IPS DF 6.9 (cell line): ENCODE data around the gene SPRY4.
A peak's percentile ranks its signal among the peaks of the same experiment; 100 is the strongest.
"Not testable (repeated sequence)": the region's sequence is repeated elsewhere in the genome, so short reads cannot be mapped to it uniquely, and the experiment has no call there.

Experiments used
- DNase-seq: peaks from one replicate; pipeline ENCODE4 v3.0.0-alpha.2; 2013; ENCODE audit warnings: low read depth, low spot score
- H3K27ac ChIP-seq: one replicate; pipeline ENCODE4 v1.5.1; 2013; ENCODE audit warnings: low read length, control low read depth
- H3K27me3 ChIP-seq: 2 replicates; pipeline ENCODE4 v1.6.1; 2013; ENCODE audit warnings: mild to moderate bottlenecking, low read length; ENCODE audit not compliant: control insufficient read depth, insufficient read depth
- H3K36me3 ChIP-seq: 2 replicates; pipeline ENCODE4 v1.6.1; 2013; ENCODE audit warnings: low read length; ENCODE audit not compliant: control insufficient read depth, insufficient read depth
- H3K4me1 ChIP-seq: 2 replicates; pipeline ENCODE4 v1.6.1; 2013; ENCODE audit warnings: low read length; ENCODE audit not compliant: control insufficient read depth, insufficient read depth
- H3K4me3 ChIP-seq: 2 replicates; pipeline ENCODE4 v1.5.1; 2013; ENCODE audit warnings: mild to moderate bottlenecking, low read length
- H3K9me3 ChIP-seq: 2 replicates; pipeline ENCODE4 v1.6.1; 2013; ENCODE audit warnings: low read length, inconsistent platforms; ENCODE audit not compliant: control insufficient read depth, insufficient read depth
- WGBS: extraction: QIAGEN DNeasy Blood & Tissue Kit; methylation state at CpG from one replicate; pipeline ENCODE4 v1.1.7; 2013; ENCODE audit warnings: mixed read lengths, missing lambda C conversion rate; ENCODE audit not compliant: insufficient read length, insufficient coverage; 5-methylcytosine and 5-hydroxymethylcytosine counted together

Gene SPRY4

DNA sequence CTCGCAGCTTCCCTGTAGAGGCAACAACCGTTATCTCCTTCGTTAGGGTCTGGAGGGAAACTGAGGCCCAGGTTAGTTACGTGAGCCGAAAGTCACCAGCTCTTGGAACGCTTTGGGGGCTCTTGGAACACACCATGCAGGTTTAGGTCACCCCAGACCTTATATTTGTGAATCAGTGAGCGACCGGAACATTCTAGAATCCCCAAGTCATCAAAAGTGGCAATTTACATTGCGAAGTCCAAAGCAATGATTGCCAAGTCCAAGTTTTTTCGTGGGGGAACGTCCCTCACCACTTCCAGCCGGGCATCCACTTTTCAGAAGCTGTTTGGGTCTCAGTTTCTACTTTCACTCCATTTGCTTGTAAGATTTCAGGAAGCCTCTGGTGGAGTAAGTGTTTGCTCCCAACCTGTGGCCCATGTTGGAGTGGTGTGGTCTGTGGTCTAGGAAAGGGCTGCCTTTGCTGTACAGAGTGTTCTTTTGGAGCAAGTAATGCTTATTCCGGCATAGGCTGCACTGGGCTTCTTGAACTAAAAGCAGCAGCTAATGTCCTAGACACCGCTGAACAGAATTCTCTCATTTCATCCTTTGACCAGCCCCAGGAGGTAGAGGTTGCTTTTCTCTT lies 32.8 kb upstream of the SPRY4 start:
- WGBS: no CpG with 5 or more reads among the region's 14 CpGs
- Histone ChIP-seq H3K4me1 (0 out of 2 replicates have a peak, but pooled peaks cover 4% of the 10 kb centered on the region), H3K36me3 (no peaks in the 10 kb centered on the region), H3K27me3 (no peaks in the 10 kb centered on the region), H3K4me3 (peak overlapping the region; percentile 49; the same call in 1 of the 2 replicates), H3K9me3 (no peaks in the 10 kb centered on the region), H3K27ac (peak overlapping the region; percentile 0)
- no peak for DNase-seq

DNA sequence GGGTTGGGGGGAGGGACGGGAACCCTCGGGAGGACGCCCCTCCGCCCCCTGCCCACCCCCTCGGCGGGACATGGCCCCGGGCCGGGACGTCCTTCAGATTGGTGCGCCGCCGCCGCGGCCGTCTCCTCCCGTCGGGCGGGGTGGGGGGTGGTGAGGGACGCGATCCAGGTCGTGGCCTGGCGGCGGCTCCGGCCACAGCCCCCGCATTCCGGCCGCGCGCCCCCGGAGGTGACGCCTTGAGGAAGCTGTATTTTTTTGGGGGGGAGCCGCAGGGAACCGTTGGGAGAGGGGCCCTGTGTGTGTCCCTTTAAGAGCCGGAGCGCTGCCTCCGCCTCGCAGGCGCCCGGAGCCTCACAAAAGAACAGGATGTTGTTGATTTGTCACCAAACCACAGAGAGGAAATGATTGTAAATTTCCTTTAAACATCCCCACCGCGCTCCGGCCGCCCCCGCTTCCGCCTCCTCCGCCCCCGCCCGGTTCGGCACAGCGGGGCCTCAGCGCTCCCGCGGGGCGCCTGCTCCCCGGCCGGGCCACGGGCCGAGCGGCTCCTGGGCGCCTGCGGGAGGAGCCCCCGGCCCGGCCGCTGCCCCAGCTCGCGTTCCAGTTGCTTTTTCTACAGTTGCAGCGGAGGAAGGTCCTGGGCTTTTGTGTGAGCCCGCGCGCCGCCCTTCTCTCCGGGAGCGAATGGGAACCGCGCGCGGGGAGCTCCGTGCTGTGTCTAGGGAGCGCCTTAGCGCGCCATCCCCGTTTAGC lies 32.1 kb upstream of the SPRY4 start:
- Histone ChIP-seq H3K27me3 (no peaks in the 10 kb centered on the region), H3K9me3 (no peaks in the 10 kb centered on the region), H3K4me3 (peak overlapping the region; percentile 49; the same call in 1 of the 2 replicates), H3K36me3 (no peaks in the 10 kb centered on the region), H3K27ac (peak overlapping the region; percentile 0), H3K4me1 (0 out of 2 replicates have a peak, but pooled peaks cover 2% of the 10 kb centered on the region)
- peak; percentile 71 for DNase-seq
- WGBS: no CpG with 5 or more reads among the region's 82 CpGs

DNA sequence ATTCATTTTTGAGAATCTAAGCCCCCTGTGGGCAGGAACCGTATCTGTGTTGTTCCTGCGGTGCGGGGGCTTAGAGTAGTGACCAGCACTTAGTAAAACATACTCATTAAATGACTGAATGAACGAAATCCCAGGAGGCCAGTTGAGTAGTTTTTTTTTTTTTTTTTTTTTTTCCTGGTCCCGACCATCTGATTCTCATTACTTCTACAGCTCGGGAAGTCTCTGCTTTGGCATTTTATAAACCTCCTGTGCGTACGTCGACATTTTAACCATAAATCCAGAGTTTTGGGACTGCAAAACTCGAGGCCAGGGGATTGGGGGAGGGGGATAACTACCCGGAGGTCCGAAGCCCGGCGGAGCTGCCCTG lies 31.5 kb upstream of the SPRY4 start:
- no peak for DNase-seq
- Histone ChIP-seq H3K27ac (no peak overlapping the region), H3K36me3 (no peaks in the 10 kb centered on the region), H3K27me3 (no peaks in the 10 kb centered on the region), H3K9me3 (no peaks in the 10 kb centered on the region), H3K4me1 (0 out of 2 replicates have a peak, but pooled peaks cover 2% of the 10 kb centered on the region), H3K4me3 (peak overlapping the region; percentile 49; the same call in 1 of the 2 replicates)
- WGBS: no CpG with 5 or more reads among the region's 14 CpGs

DNA sequence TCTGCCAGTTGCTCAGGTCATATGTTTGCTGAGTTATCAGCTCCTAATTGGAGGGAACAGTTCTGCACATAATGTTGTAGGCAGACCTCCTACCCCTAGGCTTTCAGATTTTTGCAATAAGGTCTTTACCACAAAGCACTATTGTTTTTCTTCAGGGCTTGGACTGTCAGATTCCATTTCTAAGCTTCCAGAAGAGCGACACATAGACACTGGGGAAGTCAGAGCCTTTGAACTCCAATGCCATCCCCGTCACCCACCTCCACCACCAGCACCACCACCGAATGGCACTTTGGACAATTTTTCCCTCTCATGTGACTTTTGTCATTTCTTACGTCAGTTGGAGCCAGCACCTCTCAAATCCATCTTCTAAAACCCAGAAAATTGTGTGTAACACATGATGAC lies 28.3 kb upstream of the SPRY4 start:
- H3K4me1 ChIP-seq: 0 out of 2 replicates have a peak, but pooled peaks cover 2% of the 10 kb centered on the region
- no CpG with 5 or more reads among the region's 4 CpGs for WGBS
- H3K27ac ChIP-seq: no peak overlapping the region

DNA sequence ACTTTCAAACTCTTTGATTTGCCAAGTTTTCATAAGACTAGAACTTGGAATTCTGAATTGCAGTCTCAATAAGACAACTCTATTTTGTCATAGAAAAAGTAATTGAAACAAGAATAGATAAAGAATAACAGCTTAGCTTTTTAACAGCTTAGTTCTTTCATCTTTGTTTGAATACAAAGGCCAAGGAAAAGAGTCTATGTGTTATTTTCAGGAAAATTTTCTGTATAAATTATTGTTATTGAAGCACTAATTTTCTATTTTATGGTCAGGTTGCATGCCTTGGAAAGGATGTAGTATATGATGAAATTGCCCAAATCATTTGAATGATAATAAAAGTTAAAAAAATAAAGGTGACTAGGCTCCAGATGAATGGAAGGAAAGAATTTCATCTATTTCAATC lies 25.2 kb upstream of the SPRY4 start:
- no peaks in the 10 kb centered on the region; the same call in 1 of the 2 replicates for H3K36me3 ChIP-seq
- H3K9me3 ChIP-seq: no peaks in the 10 kb centered on the region
- no peaks in the 10 kb centered on the region for H3K27me3 ChIP-seq
- H3K4me1 ChIP-seq: no peaks in the 10 kb centered on the region
- H3K4me3 ChIP-seq: no peak overlapping the region
- no peak for DNase-seq
- H3K27ac ChIP-seq: no peak overlapping the region

More for the DNA sequence above, 28.3 kb upstream of the SPRY4 start:
- no peaks in the 10 kb centered on the region for H3K27me3 ChIP-seq
- no peaks in the 10 kb centered on the region for H3K9me3 ChIP-seq
- DNase-seq: no peak
- H3K4me3 ChIP-seq: no peak overlapping the region
- no peaks in the 10 kb centered on the region for H3K36me3 ChIP-seq

DNA sequence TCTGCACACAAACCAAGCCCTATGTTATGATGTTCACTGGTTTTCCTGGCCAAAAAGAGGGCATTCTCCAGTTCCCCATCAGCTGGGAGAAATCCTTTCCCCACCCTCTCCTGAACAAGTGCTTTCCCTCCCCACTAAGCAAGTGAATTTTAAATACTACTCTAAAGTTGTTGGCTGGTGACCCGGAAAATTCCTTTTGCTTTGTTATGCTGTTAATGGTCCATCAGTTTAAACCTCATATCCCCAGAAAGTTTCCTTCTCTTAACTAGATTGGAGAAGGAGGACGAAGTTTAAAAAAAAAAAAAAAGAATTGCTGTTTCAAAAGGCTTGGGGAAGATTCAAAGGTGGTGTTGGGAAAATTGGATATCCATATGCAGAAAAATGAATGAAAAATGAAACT lies 21.9 kb upstream of the SPRY4 start:
- no peaks in the 10 kb centered on the region for H3K27me3 ChIP-seq
- no peak overlapping the region for H3K27ac ChIP-seq
- WGBS: no CpG with 5 or more reads among the region's 2 CpGs
- no peak overlapping the region for H3K4me3 ChIP-seq
- H3K4me1 ChIP-seq: no peaks in the 10 kb centered on the region
- H3K36me3 ChIP-seq: no peaks in the 10 kb centered on the region; the same call in 1 of the 2 replicates
- no peak for DNase-seq
- H3K9me3 ChIP-seq: no peaks in the 10 kb centered on the region; the same call in 1 of the 2 replicates

DNA sequence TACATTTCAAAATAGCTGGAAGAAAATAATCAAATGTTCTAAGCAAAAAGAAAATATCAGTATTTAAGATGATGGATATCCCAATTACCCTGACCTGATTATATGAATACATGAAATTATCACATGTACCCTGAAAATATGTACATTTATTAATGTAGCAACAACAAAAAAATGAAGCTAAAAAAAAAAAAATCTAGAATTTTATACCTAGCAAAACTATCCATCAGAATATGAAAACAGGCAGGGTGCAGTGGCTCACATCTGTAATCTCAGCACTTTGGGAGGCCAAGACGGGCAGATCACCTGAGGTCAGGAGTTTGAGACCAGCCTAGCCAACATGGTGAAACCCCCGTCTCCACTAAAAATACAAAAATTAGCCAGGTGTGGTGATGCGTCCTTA lies 20.1 kb upstream of the SPRY4 start:
- not testable (repeated sequence) for H3K9me3 ChIP-seq, H3K4me3 ChIP-seq, H3K4me1 ChIP-seq, H3K27me3 ChIP-seq, H3K36me3 ChIP-seq, DNase-seq, H3K27ac ChIP-seq
- WGBS: no CpG with 5 or more reads among the region's 3 CpGs

DNA sequence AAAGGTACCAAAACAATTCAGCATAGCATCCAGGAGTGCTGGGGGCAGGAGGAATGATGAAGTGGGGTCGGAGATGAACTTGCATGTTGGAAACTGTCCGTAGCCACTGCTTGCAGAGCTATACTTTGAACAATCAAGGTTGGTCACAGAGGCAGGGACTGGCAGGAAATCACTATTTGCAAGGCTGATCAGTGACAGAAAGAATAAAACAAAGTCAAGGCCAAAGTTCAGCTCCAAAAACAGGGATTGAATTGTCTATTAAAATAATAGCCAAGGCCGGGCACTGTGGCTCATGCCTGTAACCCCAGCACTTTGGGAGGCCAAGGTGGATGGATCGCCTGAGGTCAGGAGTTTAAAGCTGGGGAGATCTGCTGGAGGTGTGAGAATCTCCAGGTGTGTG lies 18.7 kb upstream of the SPRY4 start:
- H3K9me3 ChIP-seq: no peaks in the 10 kb centered on the region; the same call in 1 of the 2 replicates
- no CpG with 5 or more reads among the region's 4 CpGs for WGBS
- no peaks in the 10 kb centered on the region; the same call in 1 of the 2 replicates for H3K36me3 ChIP-seq
- H3K27ac ChIP-seq: no peak overlapping the region
- no peaks in the 10 kb centered on the region for H3K27me3 ChIP-seq
- DNase-seq: no peak
- H3K4me1 ChIP-seq: no peaks in the 10 kb centered on the region
- no peak overlapping the region for H3K4me3 ChIP-seq

DNA sequence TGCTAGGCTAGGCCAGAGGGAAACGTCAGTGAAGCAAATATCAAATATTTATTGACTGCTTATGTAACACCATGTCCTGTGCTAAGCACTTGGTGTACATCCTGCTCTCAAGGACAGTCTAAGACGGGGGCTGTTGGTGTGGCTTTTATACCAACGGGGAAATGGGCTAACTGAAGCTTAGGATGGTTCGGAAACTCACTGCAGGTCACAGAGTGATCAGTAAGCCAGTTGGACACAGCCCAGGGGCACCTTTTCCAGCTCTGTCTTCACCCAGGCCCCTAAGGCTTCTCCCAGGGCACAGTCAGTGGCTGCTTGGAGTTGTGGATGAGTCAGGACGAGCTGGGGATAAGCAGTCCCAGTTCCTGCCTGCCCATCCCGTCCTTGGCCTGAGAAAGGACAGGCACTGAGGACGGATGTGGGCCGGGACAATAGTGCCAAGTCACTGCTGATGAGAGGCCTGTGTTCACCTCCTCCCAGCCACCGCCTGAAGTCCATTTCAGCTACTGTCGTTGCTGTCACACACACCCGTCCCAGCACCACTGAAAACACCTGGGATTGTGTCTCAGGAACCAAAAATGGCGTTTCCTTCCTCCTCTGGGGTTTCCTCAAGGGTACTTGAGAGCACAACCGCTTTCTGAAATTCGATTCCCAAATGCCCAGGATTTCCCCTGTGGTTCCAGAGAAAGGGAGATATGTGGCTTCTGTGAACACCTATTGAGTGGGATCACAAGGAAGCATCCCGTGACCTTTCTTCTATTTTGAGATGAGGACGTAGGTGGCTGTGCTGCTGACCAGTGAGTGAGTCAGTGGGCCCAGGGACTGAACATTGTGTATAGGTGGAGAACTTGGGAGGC lies 17.5 kb upstream of the SPRY4 start:
- no peak overlapping the region for H3K27ac ChIP-seq

DNA sequence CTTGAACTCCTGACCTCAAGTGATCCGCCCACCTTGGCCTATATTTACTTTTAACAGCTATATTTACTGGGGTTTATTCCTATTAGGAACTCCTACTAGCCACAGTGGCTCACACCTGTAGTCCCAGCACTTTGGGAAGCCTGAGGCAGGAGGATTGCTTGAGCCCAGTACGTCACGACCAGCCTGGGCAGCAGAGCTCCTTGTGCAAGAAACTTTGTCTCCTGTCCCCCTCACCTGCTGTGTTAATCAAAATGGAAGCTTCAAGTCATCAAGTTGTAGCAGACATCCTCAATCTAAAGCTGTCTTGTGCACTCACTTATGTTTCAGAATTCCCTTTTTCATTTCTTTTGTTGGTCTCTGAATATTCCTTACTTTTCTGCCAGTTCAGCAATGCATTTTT lies 15.0 kb upstream of the SPRY4 start:
- H3K4me1 ChIP-seq: no peaks in the 10 kb centered on the region
- DNase-seq: no peak

More for the DNA sequence above, 17.5 kb upstream of the SPRY4 start:
- Histone ChIP-seq H3K4me1 (no peaks in the 10 kb centered on the region), H3K27me3 (no peaks in the 10 kb centered on the region), H3K9me3 (no peaks in the 10 kb centered on the region; the same call in 1 of the 2 replicates), H3K36me3 (no peaks in the 10 kb centered on the region; the same call in 1 of the 2 replicates), H3K4me3 (no peak overlapping the region)
- DNase-seq: no peak
- no CpG with 5 or more reads among the region's 16 CpGs for WGBS

More for the DNA sequence above, 15.0 kb upstream of the SPRY4 start:
- Histone ChIP-seq H3K4me3 (no peak overlapping the region), H3K27me3 (no peaks in the 10 kb centered on the region), H3K27ac (no peak overlapping the region), H3K9me3 (no peaks in the 10 kb centered on the region; the same call in 1 of the 2 replicates), H3K36me3 (no peaks in the 10 kb centered on the region)
- no CpG with 5 or more reads among the region's 3 CpGs for WGBS
